Colonic mucosa (tissue), 4 donors: ENCODE measurements around the gene FBXO45. TPM values are rescaled to one million over a fixed set of nuclear protein-coding genes. Genes with fewer than 3 reads are reported as not detected.
"Not testable (repeated sequence)": the region's sequence is repeated elsewhere in the genome, so short reads cannot be mapped to it uniquely, and the experiment has no call there.

ENCODE experiments used
- DNase-seq: peaks from one replicate; pipeline ENCODE4 v3.0.0-alpha.2; 2020
- H3K27ac ChIP-seq: fragments of 200-600 bp; one replicate; pipeline ENCODE4 v1.8.0; 2021
- H3K27me3 ChIP-seq: fragments of 200-600 bp; one replicate; pipeline ENCODE4 v1.8.0; 2021
- H3K36me3 ChIP-seq: fragments of 200-600 bp; one replicate; pipeline ENCODE4 v1.8.0; 2021
- H3K4me1 ChIP-seq: fragments of 200-600 bp; one replicate; pipeline ENCODE4 v1.8.0; 2021; ENCODE audit warnings: mild to moderate bottlenecking
- H3K4me3 ChIP-seq: fragments of 200-600 bp; one replicate; pipeline ENCODE4 v1.8.0; 2021
- H3K9ac ChIP-seq, 2 donors: one replicate each; pipeline ENCODE4 v1.7.0; 2013; ENCODE audit warnings: control low read depth in 2 of 2, low read depth in 2 of 2, low read length in 2 of 2
- H3K9me3 ChIP-seq: fragments of 200-600 bp; one replicate; pipeline ENCODE4 v1.8.0; 2021
- CTCF ChIP-seq: fragments of 200-600 bp; IDR thresholded peaks from one replicate; pipeline ENCODE4 v1.8.0; 2022; ENCODE audit warnings: antibody characterized with exemption, mild to moderate bottlenecking
- intact Hi-C: fragments of 100-400 bp; cut with DNase I; formaldehyde crosslinking; loops from one replicate; pipeline ENCODE4 v1.14.1; 2022
- total RNA-seq, 2 donors: library from RNA; stranded (reverse); fragmentation: NEBNext Ultra II Directional in 1 of 2; extraction: Animal tissue kit (Norgen Biotek cat#: 25700) in 1 of 2; gene quantifications; one replicate each; pipeline ENCODE4 v1.2.1, GENCODE V29; 2021
- donor health status: healthy.
- donor health status: DM: no; HTN: no; CAD: no.
- donor health status: DM: no; HTN: no; CAD: no.

FBXO45 gene
- total RNA-seq, result 10 to 100 TPM; 12.1 to 13.9 TPM

- Histone ChIP-seq H3K4me1 (peaks cover 3% of the 10 kb centered on the region), H3K36me3 (no peaks in the 10 kb centered on the region), H3K27me3 (no peaks in the 10 kb centered on the region), H3K27ac (peak within 1 kb of the TSS; percentile 73), H3K9me3 (no peaks in the 10 kb centered on the region), H3K4me3 (peak within 1 kb of the TSS; percentile 73), H3K9ac (peak within 1 kb of the TSS; percentile 85 to 99)
- no peak for TF ChIP-seq CTCF
- peak; percentile 96 for DNase-seq
- intact Hi-C loops, result no loop called here
These were observed at the start of gene FBXO45, which contains the start of gene WDR53 for GRCh38 chr3:196568246-196569002. TSS of gene FBXO45 (plus strand) at chr3:196568660. CDS start at chr3:196568985, 325 bp downstream. TSS of gene WDR53 (minus strand) at chr3:196568554. CDS start at chr3:196561475, 7,079 bp downstream.

- Histone ChIP-seq H3K27me3 (no peaks in the 10 kb centered on the region), H3K9me3 (peaks cover 9% of the 10 kb centered on the region), H3K9ac (no peak overlapping the region), H3K36me3 (no peaks in the 10 kb centered on the region), H3K27ac (no peak overlapping the region), H3K4me1 (no peaks in the 10 kb centered on the region), H3K4me3 (no peak overlapping the region)
- TF ChIP-seq CTCF, result peak; percentile 32
- peak; percentile 64 for DNase-seq
- intact Hi-C loops, result loop anchor here (2.0 kb wide), 1 partner anchor 266 kb away; no protein-coding TSS in a partner anchor
These were observed 49.3 kb upstream of the FBXO45 start for GRCh38 chr3:196518966-196519717.

GRCh38 chr3:196519718-196520082 lies 48.8 kb upstream of the FBXO45 start:
- intact Hi-C loops, result loop anchor here (2.0 kb wide), 1 partner anchor 267 kb away; no protein-coding TSS in a partner anchor
- H3K9me3 ChIP-seq, result peaks cover 9% of the 10 kb centered on the region

GRCh38 chr3:196521291-196521690 lies 47.2 kb upstream of the FBXO45 start:
- H3K4me3 ChIP-seq, intact Hi-C loops, H3K9ac ChIP-seq, H3K27ac ChIP-seq, H3K36me3 ChIP-seq, DNase-seq, H3K9me3 ChIP-seq, H3K4me1 ChIP-seq, H3K27me3 ChIP-seq: not testable (repeated sequence)

More at GRCh38 chr3:196519718-196520082, 48.8 kb upstream of the FBXO45 start:
- Histone ChIP-seq H3K4me1 (no peaks in the 10 kb centered on the region), H3K27ac (no peak overlapping the region), H3K27me3 (no peaks in the 10 kb centered on the region), H3K36me3 (no peaks in the 10 kb centered on the region), H3K4me3 (no peak overlapping the region), H3K9ac (no peak overlapping the region)
- DNase-seq, result no peak
- no peak for TF ChIP-seq CTCF

- Histone ChIP-seq H3K9ac (no peak overlapping the region), H3K36me3 (no peaks in the 10 kb centered on the region), H3K9me3 (peaks cover 9% of the 10 kb centered on the region), H3K4me1 (no peaks in the 10 kb centered on the region), H3K27me3 (no peaks in the 10 kb centered on the region), H3K27ac (no peak overlapping the region), H3K4me3 (no peak overlapping the region)
- intact Hi-C loops, result no loop called here
- TF ChIP-seq CTCF, result no peak
- DNase-seq, result no peak
These were observed 44.6 kb upstream of the FBXO45 start for GRCh38 chr3:196523841-196524240.
